Peyer's patch (tissue), 4 donors: ENCODE measurements around the gene GPS1. TPM values are rescaled to one million over a fixed set of nuclear protein-coding genes. Genes with fewer than 3 reads are reported as not detected.

Experiments used
- DNase-seq, 3 donors: peaks; one replicate each; pipeline ENCODE4 v3.0.0-alpha.2; 2017 to 2019
- H3K27ac ChIP-seq, 4 donors: fragments of 200-600 bp; sonication (generic); one replicate each; pipeline ENCODE4 v1.5.1; 2016 to 2019
- H3K27me3 ChIP-seq, 2 donors: fragments of 200-600 bp; sonication (generic); one replicate each; pipeline ENCODE4 v1.5.1; 2019
- H3K36me3 ChIP-seq, 3 donors: fragments of 200-600 bp; sonication (generic); one replicate each; pipeline ENCODE4 v1.5.1; 2016 to 2019
- H3K4me1 ChIP-seq, 4 donors: fragments of 200-600 bp; sonication (generic); one replicate each; pipeline ENCODE4 v1.5.1; 2016 to 2019
- H3K4me3 ChIP-seq, 4 donors: fragments of 200-600 bp; sonication (generic); 1 replicate in 3 of 4; 2 replicates in 1 of 4; pipeline ENCODE4 v1.5.1; 2016 to 2019; ENCODE audit warnings: mild to moderate bottlenecking in 1 of 4
- H3K9me3 ChIP-seq, 4 donors: fragments of 200-600 bp; sonication (generic); one replicate each; pipeline ENCODE4 v1.5.1; 2016 to 2019; ENCODE audit warnings: mild to moderate bottlenecking in 1 of 4
- POLR2A ChIP-seq, 2 donors: fragments of 450-650 bp; IDR thresholded peaks; one replicate each; pipeline ENCODE4 v1.5.1; 2017; ENCODE audit warnings: antibody characterized with exemption in 2 of 2, mild to moderate bottlenecking in 2 of 2, moderate library complexity in 2 of 2
- total RNA-seq, 4 donors: library from RNA; depleted of rRNA; stranded (reverse); fragments of >200 nt; gene quantifications; one replicate each; pipeline ENCODE4 v1.1.0, GENCODE V29; 2016
- TF ChIP-seq, protein P1 (sequence below), 6 experiments: fragments of 450-650 bp in 4 of 6; fragments of 200-600 bp in 2 of 6; sonication (generic) in 1 of 6; IDR thresholded peaks; one replicate each; pipeline ENCODE4 v1.5.1; 2017 to 2019; ENCODE audit warnings: antibody characterized with exemption in 6 of 6, mild to moderate bottlenecking in 3 of 6, moderate library complexity in 1 of 6

Gene GPS1
- total RNA-seq, 4 donors from 2014 or later: 69.2 to 138 (median 88.5) TPM

DNA sequence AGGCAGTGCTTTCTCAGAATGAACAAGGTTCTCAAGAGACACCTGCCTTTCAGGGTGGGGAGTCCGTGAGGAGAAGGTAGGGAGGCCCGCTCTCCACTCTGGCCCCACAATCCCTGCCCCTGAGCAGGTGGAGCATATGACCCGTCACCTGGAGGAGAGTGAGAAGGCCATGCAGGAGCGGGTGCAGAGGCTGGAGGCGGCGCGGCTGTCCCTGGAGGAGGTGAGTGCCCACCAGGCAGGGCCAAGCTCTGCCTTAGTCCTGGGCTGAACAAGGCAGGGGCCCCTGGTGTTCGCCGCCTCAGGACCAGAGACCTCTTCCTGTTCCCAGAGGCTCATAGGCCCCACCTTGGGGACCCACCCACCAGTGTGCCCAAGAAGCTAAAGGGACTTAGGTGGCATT lies 22.7 kb upstream of the GPS1 start:
- H3K27me3 ChIP-seq: no peaks in the 10 kb centered on the region
- H3K36me3 ChIP-seq: no peaks in the 10 kb centered on the region
- peaks cover 2 to 20% (median 13%) of the 10 kb centered on the region in 4 donors for H3K4me1 ChIP-seq
- H3K4me3 ChIP-seq: no peak overlapping the region
- no peaks in the 10 kb centered on the region for H3K9me3 ChIP-seq
- no peak for DNase-seq
- TF ChIP-seq, protein P1, sequence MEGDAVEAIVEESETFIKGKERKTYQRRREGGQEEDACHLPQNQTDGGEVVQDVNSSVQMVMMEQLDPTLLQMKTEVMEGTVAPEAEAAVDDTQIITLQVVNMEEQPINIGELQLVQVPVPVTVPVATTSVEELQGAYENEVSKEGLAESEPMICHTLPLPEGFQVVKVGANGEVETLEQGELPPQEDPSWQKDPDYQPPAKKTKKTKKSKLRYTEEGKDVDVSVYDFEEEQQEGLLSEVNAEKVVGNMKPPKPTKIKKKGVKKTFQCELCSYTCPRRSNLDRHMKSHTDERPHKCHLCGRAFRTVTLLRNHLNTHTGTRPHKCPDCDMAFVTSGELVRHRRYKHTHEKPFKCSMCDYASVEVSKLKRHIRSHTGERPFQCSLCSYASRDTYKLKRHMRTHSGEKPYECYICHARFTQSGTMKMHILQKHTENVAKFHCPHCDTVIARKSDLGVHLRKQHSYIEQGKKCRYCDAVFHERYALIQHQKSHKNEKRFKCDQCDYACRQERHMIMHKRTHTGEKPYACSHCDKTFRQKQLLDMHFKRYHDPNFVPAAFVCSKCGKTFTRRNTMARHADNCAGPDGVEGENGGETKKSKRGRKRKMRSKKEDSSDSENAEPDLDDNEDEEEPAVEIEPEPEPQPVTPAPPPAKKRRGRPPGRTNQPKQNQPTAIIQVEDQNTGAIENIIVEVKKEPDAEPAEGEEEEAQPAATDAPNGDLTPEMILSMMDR (IDR thresholded peaks at IDR 0.05): no peak
- TF ChIP-seq POLR2A (IDR thresholded peaks at IDR 0.05): no peak
- no peak overlapping the region for H3K27ac ChIP-seq

DNA sequence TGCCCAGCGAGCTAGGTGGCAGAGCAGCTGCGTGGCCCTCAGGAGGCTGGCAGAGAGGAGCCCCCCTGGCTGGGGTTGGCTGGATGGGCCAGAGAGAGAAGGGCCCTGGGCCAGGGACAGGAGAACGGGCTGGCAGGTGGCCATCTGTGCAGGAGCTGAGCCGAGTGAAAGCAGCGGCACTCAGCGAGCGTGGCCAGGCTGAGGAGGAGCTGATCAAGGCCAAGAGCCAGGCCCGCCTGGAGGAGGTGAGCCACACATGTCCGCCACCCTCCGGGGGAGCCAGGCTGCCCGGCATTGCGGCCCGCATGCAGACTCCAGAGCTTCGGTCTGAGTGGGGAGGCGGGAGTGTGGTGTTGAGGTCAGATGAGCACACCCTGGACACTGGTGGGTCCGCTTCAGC lies 22.3 kb upstream of the GPS1 start:
- TF ChIP-seq, protein P1 (IDR thresholded peaks at IDR 0.05): no peak
- TF ChIP-seq POLR2A (IDR thresholded peaks at IDR 0.05): no peak
- no peak for DNase-seq
- H3K9me3 ChIP-seq: no peaks in the 10 kb centered on the region
- no peak overlapping the region for H3K4me3 ChIP-seq
- H3K36me3 ChIP-seq: no peaks in the 10 kb centered on the region
- no peak overlapping the region for H3K27ac ChIP-seq
- H3K27me3 ChIP-seq: no peaks in the 10 kb centered on the region
- H3K4me1 ChIP-seq: peaks cover 0 to 19% (median 10%) of the 10 kb centered on the region in 4 donors

DNA sequence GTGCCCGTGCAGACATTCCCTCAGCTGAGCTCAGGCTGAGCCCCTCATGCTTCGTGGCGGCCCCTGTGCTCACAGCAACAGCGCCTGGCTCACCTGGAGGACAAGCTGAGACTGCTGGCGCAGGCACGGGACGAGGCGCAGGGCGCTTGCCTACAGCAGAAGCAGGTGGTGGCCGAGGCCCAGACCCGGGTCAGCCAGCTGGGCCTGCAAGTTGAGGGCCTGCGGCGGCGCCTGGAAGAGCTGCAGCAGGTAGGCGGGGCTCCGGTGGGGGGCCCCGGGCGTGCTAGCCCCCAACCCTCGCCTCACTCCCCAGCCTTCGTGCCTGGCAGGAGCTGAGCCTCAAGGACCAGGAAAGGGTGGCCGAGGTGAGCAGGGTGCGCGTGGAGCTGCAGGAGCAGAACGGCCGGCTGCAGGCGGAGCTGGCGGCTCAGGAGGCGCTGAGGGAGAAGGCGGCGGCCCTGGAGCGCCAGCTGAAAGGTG lies 21.7 kb upstream of the GPS1 start:
- DNase-seq: no peak
- peak overlapping the region in 1 of 4 donors; percentile 65 for H3K27ac ChIP-seq
- H3K36me3 ChIP-seq: no peaks in the 10 kb centered on the region
- H3K9me3 ChIP-seq: no peaks in the 10 kb centered on the region
- no peaks in the 10 kb centered on the region for H3K27me3 ChIP-seq
- peaks cover 0 to 19% (median 9%) of the 10 kb centered on the region in 4 donors for H3K4me1 ChIP-seq
- peak overlapping the region in 3 of 4 donors; percentile 34 to 74 (median 64) for H3K4me3 ChIP-seq
- TF ChIP-seq POLR2A (IDR thresholded peaks at IDR 0.05): no peak
- TF ChIP-seq, protein P1 (IDR thresholded peaks at IDR 0.05): no peak

DNA sequence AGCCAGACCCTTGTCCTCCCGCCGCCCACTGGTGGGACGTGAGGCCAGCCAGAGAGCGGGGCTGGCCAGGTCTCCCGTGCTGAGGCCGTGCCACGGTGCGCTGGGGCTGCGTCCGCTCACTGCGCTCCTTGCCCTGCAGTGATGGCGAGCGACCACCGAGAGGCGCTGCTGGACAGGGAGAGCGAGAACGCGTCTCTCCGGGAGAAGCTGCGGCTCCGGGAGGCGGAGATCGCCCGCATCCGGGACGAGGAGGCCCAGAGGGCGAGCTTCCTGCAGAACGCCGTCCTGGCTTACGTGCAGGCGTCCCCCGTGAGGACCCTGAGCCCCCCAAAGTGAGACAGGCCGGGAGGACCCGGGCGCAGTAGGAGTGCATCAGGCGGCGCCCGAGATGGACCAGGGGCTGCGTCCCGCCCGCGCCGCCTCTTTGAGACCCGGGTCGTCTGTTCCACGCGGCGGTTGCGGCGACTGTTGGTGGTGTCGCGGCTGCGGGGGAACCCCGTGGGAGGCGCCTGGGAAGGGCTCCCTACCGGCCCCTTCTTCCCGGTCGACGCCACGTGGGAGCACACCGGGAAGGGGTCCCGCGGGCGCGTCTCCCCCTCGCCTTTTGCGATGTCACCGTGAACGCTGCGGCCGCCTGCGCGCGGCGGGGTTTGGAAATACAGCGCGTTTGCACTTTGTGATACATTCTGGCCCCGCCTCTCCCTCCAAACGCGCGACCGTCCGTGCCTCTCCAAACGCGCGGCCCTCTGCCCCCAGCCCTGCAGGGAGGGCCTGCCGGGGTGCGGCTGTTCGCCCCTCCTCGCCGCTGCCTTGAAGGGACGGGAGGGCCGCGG lies 21.0 kb upstream of the GPS1 start:
- H3K9me3 ChIP-seq: no peaks in the 10 kb centered on the region
- H3K4me1 ChIP-seq: peaks cover 0 to 19% (median 10%) of the 10 kb centered on the region in 4 donors
- peak; percentile 75 to 93 (median 91) for DNase-seq
- TF ChIP-seq POLR2A (IDR thresholded peaks at IDR 0.05): no peak
- TF ChIP-seq, protein P1 (IDR thresholded peaks at IDR 0.05): peak; percentile 93 to 99 (median 97)
- peak overlapping the region; percentile 27 to 65 (median 56) for H3K27ac ChIP-seq
- no peaks in the 10 kb centered on the region for H3K36me3 ChIP-seq
- peak overlapping the region; percentile 34 to 74 (median 68) for H3K4me3 ChIP-seq
- H3K27me3 ChIP-seq: no peaks in the 10 kb centered on the region

DNA sequence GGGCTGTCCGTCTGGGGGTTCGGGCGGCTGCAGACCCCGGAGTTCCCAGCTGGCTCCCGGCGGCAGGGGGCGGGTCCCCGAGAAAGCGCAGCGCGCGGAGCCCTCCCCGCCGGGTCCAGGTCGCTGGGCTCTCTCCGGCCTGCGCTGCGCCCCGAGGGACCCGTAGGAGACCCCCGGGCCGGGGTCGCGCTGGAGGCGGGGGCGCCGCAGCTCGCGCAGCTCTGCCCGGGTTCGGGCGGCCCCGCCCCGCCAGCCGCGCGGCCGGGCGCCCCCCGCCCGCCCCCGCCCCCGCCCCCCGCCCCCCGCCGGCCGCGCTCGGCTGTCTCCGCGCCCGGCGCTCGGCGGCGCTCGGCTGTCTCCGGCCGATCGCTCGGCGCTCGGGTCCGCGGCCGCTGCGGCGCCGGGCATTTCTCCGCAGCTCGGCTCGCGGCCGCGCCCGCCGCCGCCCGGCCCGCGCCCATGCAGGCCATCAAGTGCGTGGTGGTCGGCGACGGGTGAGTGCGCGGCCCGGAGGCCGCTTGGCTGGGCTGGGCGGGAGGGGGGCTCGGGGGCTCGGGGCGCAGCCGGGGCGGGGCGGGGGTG lies 20.3 kb upstream of the GPS1 start, which contains the start of gene RAC3:
TSS of gene RAC3 (plus strand) at position 376 of the 582 bp plus-strand sequence. CDS start at position 460, 84 bp downstream.
- H3K4me3 ChIP-seq: peak within 1 kb of the TSS; percentile 34 to 74 (median 68)
- no peaks in the 10 kb centered on the region for H3K27me3 ChIP-seq
- peak within 1 kb of the TSS; percentile 27 to 65 (median 56) for H3K27ac ChIP-seq
- no peaks in the 10 kb centered on the region for H3K36me3 ChIP-seq
- H3K4me1 ChIP-seq: peaks cover 0 to 25% (median 15%) of the 10 kb centered on the region in 4 donors
- no peaks in the 10 kb centered on the region for H3K9me3 ChIP-seq
- DNase-seq: no peak
- TF ChIP-seq, protein P1 (IDR thresholded peaks at IDR 0.05): no peak
- no peak for TF ChIP-seq POLR2A (IDR thresholded peaks at IDR 0.05)
